Measurements from ENCODE around the gene AKNAD1. TPM values are rescaled to one million over a fixed set of nuclear protein-coding genes. Genes with fewer than 3 reads are reported as not detected.

AKNAD1 gene
- polyA plus RNA-seq, 1 donor from 2014 or later: not detected

DNA sequence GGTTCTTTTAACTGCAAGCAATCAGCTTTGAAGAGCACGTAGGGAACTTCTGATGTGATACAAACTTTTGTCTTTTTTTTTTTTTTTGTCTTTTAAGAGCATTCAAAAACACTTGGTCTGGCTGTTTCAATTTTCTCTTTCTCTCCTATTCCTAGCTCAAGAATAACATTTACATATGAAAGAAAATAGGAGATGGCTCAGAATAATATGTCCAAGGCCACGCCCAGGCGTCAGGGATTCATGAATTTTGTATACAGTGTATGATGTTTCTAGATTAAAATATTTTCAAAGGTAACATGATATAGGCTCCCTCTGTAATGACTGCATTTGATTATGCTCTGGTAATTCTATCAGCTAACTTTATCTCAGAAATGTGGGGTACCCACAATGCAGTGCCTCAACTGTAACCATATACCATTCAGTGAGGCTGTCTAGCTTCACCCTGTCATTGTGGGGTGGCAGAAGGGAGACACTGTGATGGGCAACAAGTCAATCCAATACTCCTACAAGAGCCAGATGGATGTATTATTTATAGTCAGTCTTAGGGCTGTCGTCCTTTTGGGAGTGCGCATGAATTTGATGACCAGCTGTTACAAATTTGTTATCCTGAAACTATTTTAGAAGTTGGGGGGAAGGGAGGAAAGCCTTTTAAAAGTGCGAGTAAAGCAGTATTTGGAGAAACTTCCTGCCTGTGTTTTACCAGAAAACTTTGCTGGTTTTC, 1.5 kb upstream of the AKNAD1 start:
- TF ChIP-seq EP300 (conservative IDR thresholded peaks at IDR 0.05; ENCODE audit: poor library complexity, severe bottlenecking) (no peak), SMC3 (conservative IDR thresholded peaks at IDR 0.05; ENCODE audit: poor library complexity) (no peak), RAD21 (conservative IDR thresholded peaks at IDR 0.05) (no peak), MXI1 (conservative IDR thresholded peaks at IDR 0.05; ENCODE audit: poor library complexity, severe bottlenecking) (no peak), TAF1 (IDR thresholded peaks at IDR 0.05; ENCODE audit: low read depth) (no peak), POLR2AphosphoS5 (IDR thresholded peaks at IDR 0.05) (no peak), EZH2 (IDR thresholded peaks at IDR 0.05; ENCODE audit: borderline replicate concordance, insufficient read depth, low read length, poor library complexity, severe bottlenecking) (no peak)
- TF ChIP-seq, protein P1, sequence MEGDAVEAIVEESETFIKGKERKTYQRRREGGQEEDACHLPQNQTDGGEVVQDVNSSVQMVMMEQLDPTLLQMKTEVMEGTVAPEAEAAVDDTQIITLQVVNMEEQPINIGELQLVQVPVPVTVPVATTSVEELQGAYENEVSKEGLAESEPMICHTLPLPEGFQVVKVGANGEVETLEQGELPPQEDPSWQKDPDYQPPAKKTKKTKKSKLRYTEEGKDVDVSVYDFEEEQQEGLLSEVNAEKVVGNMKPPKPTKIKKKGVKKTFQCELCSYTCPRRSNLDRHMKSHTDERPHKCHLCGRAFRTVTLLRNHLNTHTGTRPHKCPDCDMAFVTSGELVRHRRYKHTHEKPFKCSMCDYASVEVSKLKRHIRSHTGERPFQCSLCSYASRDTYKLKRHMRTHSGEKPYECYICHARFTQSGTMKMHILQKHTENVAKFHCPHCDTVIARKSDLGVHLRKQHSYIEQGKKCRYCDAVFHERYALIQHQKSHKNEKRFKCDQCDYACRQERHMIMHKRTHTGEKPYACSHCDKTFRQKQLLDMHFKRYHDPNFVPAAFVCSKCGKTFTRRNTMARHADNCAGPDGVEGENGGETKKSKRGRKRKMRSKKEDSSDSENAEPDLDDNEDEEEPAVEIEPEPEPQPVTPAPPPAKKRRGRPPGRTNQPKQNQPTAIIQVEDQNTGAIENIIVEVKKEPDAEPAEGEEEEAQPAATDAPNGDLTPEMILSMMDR (IDR thresholded peaks at IDR 0.05; ENCODE audit: poor library complexity, severe bottlenecking): no peak
- TF ChIP-seq, protein P2, sequence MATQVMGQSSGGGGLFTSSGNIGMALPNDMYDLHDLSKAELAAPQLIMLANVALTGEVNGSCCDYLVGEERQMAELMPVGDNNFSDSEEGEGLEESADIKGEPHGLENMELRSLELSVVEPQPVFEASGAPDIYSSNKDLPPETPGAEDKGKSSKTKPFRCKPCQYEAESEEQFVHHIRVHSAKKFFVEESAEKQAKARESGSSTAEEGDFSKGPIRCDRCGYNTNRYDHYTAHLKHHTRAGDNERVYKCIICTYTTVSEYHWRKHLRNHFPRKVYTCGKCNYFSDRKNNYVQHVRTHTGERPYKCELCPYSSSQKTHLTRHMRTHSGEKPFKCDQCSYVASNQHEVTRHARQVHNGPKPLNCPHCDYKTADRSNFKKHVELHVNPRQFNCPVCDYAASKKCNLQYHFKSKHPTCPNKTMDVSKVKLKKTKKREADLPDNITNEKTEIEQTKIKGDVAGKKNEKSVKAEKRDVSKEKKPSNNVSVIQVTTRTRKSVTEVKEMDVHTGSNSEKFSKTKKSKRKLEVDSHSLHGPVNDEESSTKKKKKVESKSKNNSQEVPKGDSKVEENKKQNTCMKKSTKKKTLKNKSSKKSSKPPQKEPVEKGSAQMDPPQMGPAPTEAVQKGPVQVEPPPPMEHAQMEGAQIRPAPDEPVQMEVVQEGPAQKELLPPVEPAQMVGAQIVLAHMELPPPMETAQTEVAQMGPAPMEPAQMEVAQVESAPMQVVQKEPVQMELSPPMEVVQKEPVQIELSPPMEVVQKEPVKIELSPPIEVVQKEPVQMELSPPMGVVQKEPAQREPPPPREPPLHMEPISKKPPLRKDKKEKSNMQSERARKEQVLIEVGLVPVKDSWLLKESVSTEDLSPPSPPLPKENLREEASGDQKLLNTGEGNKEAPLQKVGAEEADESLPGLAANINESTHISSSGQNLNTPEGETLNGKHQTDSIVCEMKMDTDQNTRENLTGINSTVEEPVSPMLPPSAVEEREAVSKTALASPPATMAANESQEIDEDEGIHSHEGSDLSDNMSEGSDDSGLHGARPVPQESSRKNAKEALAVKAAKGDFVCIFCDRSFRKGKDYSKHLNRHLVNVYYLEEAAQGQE (IDR thresholded peaks at IDR 0.05; ENCODE audit: borderline replicate concordance): no peak
- no peak overlapping the region for H2AFZ ChIP-seq (ENCODE audit: low read depth, low read length)
- no peaks in the 10 kb centered on the region for H3K36me3 ChIP-seq (ENCODE audit: insufficient read depth, low read length)
- H3K9ac ChIP-seq (ENCODE audit: low read length): no peak overlapping the region
- no peaks in the 10 kb centered on the region for H3K27me3 ChIP-seq (ENCODE audit: insufficient read depth, low read depth, low read length)
- H3K4me3 ChIP-seq (ENCODE audit: low read length): no peak overlapping the region
- H3F3A ChIP-seq (ENCODE audit: insufficient read depth, low read length, poor library complexity, severe bottlenecking): no peaks in the 10 kb centered on the region
- no peak overlapping the region for H3K27ac ChIP-seq (ENCODE audit: low read length)
- no peaks in the 10 kb centered on the region for H4K20me1 ChIP-seq (ENCODE audit: insufficient read depth)
- H3K9me2 ChIP-seq (ENCODE audit: insufficient read depth, low read length): no peaks in the 10 kb centered on the region
- no peaks in the 10 kb centered on the region for H3K9me3 ChIP-seq (ENCODE audit: low read length)
- H3K4me2 ChIP-seq (ENCODE audit: low read length): no peak overlapping the region
- H3K79me2 ChIP-seq (replicated peaks; ENCODE audit: insufficient read depth, low read length): no peaks in the 10 kb centered on the region

DNA sequence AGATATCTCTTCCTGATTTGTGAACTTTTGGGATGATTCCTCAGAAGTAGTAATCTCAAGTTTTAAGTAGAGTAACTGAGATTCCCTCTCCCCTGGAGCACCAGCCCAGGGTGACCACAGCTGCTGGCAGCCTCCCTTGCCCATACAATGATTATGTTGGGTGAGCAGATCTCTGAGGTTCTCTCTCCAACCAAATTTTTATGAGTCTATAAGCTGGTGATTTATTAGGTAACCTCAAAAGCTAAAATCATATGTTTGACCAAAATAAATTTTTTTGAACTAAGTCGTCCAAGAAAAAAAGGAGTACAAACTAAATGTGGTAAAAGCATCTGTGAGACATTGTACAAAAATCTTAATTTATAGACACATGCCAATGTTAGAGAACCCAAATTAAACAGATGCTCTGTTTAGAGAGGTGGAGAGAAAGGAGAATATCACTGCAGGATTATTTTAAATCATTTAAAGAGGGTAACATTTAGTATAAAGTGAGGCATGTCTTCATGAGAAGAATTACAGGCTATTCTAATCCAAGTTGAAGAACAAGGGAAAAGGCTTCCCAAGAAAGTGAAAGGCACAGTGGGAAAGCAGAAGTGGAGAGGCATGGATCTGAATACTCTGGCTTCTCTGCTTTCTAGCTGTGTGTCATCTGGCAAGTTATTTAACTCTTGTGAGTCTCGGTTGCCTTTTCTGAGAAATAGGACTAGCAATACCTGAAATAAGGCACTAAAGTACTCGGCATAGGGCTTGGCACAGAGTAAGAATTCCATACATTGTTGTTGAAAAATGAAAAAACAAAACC, 2.5 kb downstream of the AKNAD1 start:
- Histone ChIP-seq H3F3A (ENCODE audit: insufficient read depth, low read length, poor library complexity, severe bottlenecking) (no peaks in the 10 kb centered on the region), H3K9ac (ENCODE audit: low read length) (no peak overlapping the region), H3K9me2 (ENCODE audit: insufficient read depth, low read length) (no peaks in the 10 kb centered on the region), H3K27ac (ENCODE audit: low read length) (no peak overlapping the region), H3K9me3 (ENCODE audit: low read length) (no peaks in the 10 kb centered on the region), H3K79me2 (replicated peaks; ENCODE audit: insufficient read depth, low read length) (no peaks in the 10 kb centered on the region), H2AFZ (ENCODE audit: low read depth, low read length) (no peak overlapping the region), H4K20me1 (ENCODE audit: insufficient read depth) (no peaks in the 10 kb centered on the region), H3K4me3 (ENCODE audit: low read length) (no peak overlapping the region), H3K4me2 (ENCODE audit: low read length) (no peak overlapping the region), H3K36me3 (ENCODE audit: insufficient read depth, low read length) (no peaks in the 10 kb centered on the region), H3K27me3 (ENCODE audit: insufficient read depth, low read depth, low read length) (no peaks in the 10 kb centered on the region)
- TF ChIP-seq SMC3 (conservative IDR thresholded peaks at IDR 0.05; ENCODE audit: poor library complexity): no peak
- no peak for TF ChIP-seq EZH2 (IDR thresholded peaks at IDR 0.05; ENCODE audit: borderline replicate concordance, insufficient read depth, low read length, poor library complexity, severe bottlenecking)
- TF ChIP-seq TAF1 (IDR thresholded peaks at IDR 0.05; ENCODE audit: low read depth): no peak
- TF ChIP-seq POLR2AphosphoS5 (IDR thresholded peaks at IDR 0.05): no peak
- TF ChIP-seq, protein P2 (IDR thresholded peaks at IDR 0.05; ENCODE audit: borderline replicate concordance): no peak
- TF ChIP-seq EP300 (conservative IDR thresholded peaks at IDR 0.05; ENCODE audit: poor library complexity, severe bottlenecking): no peak
- TF ChIP-seq, protein P1 (IDR thresholded peaks at IDR 0.05; ENCODE audit: poor library complexity, severe bottlenecking): no peak
- TF ChIP-seq RAD21 (conservative IDR thresholded peaks at IDR 0.05): no peak
- TF ChIP-seq MXI1 (conservative IDR thresholded peaks at IDR 0.05; ENCODE audit: poor library complexity, severe bottlenecking): no peak
